Hematopoietic multipotent progenitor cell treated with erythropoietin and hydrocortisone succinate and interleukin-3 and kit ligand, for 17 days (in vitro differentiated cells): Measurements from ENCODE around the gene DDX51.

Experiments
- DNase-seq: peaks from one replicate; pipeline ENCODE4 v3.0.0-alpha.2; 2015; ENCODE audit warnings: low spot score

Gene DDX51

DNA sequence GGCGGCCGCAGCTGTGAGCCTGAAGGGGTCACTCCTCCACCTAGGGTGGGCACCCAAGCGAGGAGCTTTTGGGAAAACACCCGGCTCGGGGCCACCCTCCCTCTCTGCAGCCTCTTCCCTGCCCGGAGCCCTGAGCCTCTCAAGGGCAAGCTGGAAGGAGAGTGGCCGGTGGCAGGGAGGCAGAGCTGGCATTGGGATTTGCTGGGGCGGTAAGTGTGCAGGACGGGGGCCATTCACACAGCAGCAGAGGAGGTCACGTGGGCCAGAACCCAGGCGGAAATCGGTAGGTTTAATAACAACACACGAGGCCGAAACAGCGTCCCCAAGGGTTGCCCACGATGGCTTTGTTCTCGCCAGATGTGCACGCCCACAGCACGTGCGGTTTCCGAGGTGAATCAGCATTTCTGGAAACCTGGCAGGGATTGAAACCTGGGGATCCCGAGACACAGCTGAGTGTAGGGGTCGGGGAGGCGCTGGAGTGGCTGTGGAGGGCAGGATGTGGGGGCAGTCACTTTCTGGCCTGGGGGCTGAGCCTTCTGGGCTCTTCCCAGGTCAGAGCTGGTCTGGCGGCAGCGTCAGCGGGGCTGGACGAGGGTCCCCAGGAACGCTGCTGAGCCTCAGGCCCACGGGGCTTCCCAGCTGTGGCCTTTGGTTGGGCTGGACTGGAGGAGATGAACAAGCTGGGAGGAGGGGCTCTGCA is 23.6 kb upstream of the DDX51 start:
- no peak for DNase-seq

DNA sequence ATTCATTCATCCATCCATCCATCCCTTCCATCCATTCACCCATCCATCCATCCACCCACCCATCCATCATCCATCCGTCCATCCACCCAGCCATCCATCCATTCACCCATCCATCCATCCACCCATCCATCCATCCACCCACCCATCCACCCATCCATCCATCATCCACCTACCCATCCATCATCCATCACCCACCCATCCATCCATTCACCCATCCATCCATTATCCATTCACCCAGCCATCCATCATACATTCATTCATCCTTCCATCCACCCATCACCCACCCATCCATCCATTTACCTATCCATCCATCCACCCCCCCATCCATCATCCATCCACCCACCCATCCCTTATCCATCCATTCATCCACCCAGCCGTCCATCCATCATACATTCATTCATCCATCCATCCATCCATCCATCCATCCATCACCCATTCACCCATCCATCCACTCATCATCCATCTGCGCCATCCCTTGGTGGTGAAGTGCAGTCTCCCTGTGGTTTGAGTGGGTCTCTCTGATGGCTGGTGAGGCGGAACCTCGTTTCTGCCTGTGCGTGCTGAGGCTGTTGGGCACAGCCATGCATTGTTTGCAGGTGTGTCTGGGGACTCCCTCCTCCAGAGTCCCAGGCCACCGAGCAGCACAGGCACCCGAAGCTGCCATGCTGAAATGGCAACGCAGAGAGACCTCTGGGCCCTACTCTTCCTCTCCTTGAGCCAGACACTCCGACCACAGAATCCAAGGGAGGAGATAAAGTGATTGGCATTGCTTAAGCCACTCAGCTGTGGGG is 22.9 kb upstream of the DDX51 start:
- no peak for DNase-seq

DNA sequence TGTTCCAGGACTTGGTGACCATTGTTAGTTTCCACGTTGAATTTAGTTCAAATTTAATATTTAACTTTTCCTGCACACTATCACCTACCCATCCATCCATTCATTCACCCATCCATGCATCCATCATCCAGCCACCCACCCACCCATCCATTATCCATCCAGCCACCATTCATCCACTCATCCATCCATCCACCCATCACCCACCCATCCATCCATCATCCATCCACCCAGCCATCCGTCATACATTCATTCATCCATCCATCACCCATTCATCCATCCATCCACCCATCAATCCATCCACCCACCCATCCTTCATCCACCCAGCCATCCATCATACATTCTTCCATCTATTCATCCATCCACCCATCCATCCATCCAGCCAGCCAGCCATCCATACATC is 22.0 kb upstream of the DDX51 start:
- DNase-seq, result no peak

DNA sequence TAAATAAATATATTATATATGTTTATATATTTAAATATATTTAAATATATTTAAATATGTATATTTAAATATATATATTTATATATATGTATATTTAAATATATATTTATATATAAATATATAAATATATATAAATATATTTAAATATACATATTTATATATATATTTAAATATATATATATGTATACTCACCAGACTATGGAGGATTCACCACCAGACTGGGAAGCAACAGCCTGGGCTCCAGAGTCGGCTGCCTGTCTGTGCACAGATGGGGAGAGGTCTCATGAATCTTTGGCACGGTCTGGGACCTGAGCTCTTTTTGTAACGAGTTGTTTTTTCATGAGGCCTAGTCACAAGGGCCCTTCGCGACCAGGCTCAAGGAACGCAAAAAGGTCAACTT is 21.5 kb upstream of the DDX51 start:
- DNase-seq, result no peak

DNA sequence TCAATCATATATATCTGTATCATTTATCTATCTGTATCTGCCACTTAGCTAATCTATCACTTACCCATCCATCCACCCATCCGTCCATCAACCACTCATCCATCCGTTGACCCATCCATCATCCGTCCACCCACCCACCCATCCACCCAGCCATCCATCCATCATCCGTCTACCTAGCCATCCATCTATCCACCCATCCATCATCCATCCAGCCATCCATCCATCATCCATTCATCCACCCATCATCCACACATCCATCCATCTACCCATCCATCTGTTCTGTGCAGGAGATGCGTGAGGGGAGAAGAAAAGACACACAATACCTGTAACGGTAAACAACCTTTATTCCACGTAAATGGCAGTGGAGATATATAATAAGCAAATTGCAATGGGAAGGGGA is 20.3 kb upstream of the DDX51 start:
- no peak for DNase-seq

DNA sequence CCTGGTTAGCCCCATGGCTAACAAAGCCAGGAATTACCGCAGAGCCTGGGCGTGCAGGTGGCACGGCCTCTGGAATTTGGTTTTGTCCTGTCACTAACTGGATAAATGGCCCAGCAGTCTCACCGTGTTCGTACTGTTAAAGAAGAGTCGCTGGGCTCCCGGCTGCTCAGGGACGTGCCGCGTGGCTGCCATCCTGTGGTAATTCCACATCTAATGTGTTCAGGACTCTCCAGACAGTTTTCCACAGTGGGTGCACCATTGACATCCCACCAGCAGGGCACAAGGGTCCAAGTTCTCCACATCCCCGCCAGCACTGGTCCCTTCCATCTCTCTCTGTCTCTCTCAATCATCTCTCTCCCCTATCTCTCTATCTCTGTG is 19.8 kb upstream of the DDX51 start:
- DNase-seq, result no peak

DNA sequence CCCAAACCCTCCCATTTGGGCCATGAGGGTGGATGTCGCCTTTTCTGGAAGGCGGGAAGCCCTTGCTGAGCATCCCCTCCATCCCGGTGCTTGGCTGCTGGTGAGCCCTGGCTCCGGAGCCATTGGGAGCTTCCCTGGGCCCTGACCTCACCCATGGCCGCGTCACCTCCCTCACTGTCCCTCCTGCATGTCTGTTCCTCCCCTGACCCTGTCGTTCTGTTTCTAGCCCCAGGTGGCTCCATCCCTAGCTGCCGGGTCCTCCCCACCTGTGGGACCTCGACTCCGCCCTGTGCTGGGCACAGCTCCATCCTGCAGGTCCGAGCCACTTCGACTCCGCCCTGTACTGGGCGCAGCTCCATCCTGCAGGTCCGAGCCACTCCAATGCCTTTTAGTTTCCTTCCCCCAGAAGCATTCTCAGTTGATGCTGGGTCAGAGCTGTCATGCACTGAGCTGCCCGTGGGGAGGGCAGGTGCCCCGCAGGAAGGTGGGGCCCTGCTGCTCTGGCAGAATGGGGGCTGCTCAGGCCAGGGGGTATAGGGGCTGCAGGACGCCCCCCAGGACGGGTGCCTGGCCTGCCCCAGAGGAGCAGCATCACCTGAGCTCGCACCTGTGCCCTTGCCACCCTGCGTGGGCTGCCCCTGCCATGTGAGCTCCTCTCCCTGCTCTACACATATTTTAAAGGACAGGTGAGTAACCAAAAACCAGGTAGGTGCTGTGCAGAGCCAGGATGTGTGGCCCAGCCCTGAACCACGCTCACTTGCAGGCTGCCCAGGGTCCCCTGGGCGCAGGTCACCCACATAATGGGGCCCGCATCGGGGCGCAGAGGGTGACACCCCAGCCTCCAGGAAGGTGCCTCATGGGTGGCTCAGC is 19.2 kb upstream of the DDX51 start:
- no peak for DNase-seq

DNA sequence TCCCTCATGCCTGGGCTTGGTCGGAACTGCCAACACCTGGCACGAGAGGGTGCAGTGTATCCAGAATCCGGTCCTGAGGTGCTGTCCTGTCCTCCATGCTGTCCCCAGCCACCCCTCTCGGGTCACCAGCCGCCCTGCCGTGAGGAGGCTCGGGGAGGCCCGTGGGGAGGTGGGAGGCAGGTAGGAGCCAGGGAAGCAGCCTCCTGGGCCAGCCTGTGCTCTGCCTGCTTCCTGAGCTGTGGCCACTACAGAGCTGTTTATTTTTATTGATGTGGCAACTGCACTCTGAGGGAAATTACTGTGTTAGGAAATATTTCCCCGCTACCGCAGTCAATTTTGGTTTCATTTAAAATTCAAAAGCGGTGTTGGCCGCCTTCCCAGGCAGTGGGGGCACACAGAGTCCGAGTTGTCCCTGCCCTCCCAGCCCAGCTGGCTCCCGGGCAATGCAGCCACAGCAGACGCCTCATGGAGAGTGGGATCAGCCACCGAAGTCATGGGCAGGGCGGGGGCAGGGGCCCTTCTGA is 18.5 kb upstream of the DDX51 start:
- no peak for DNase-seq

DNA sequence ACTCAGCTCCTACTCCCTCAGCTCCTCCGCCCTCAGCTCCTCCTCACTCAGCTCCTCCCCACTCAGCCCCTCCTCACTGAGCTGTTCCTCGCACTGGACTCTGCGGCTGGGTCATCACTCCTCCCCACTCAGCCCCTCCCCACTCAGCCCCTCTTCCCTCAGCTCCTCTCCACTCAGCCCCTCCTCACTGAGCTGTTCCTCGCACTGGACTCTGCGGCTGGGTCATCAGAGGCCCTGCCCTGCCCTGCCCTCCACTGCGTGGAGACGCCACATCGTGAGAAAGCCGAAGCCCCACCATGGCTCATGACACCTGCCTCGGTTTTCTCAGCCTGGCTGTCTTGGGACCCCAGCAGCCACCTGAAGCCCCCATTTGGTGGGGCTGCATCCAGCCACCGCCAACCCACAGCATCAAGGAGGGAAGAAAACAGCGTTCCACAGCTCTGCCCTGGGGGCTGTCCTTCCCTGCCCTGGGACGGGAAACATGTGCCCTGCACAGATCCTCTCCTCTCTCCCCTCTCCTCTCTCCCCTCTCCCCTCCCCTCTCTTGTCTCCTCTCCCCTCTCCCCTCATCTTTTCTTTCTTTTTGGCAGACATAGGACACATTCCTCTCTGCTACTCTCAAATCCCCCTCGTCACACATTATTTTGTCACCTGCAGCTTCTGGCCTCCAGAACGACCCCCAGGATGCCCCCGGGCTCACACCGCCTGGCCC is 17.8 kb upstream of the DDX51 start:
- DNase-seq, result no peak

DNA sequence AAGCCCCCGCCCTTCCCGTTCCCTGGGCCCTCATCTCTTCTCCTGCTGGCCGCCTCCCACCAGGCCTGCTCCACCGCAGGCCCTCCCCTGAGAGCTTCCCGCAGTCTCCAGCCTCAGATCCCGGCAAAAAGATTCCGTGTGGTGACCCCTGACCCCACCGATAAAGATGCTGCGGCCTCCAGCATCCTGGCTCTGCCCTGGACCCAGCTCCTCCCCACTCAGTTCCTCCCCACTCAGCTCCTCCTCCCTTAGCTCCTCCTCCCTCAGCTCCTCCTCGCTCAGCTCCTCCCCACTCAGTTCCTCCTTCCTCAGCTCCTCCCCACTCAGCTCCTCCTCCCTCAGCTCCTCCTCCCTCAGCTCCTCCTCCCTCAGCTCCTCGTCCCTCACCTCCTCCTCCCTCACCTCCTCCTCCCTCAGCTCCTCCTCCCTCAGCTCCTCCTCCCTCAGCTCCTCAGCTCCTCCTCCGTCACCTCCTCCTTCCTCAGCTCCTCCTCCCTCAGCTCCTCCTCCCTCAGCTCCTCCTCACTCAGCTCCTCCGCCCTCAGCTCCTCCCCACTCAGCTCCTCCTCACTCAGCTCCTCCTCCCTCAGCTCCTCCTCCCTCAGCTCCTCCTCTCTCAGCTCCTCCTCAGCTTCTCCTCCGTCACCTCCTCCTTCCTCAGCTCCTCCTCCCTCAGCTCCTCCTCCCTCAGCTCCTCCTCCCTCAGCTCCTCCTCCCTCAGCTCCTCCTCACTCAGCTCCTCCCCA is 17.1 kb upstream of the DDX51 start:
- no peak for DNase-seq

DNA sequence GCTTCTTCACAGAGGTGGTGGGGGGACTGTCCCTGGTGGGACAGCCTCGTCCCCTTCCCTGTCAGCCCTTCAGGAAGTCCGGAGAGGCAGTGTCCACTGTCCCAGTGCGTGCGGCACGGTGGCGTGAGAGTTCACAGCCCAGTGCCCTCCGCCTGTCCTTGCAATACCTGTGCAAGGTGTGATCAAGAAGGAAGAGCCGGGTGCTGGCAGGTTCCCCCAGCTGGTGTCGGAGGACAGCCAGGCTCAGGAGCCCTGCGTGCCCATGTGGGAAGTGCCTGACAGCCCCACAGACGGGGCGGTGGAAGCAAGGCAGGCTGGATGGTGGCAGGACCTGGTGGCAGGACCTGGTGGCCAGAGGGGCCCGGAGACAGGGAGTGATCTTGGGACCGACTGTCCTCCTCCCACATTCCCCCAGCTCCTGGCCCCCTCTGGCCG is 16.5 kb upstream of the DDX51 start:
- no peak for DNase-seq

DNA sequence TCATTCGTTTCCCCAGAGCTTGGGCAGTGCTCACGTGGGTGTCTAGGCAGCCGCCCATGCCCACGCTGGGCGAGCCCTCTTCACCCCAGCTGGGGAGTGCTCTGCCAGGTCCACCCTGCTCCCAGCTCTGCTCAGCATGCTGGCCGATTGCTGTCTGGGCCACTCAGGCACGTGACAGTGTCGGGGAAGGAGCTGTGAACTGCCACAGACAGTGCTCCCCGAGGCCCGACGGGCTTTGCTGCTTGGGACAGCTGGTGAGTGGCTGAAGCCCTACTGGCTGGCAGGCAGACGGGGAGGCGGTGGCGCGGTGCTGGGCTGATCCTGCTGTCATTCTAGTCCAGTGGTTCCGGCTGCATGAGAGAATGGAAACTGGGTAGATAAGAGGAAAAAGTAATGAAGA is 15.9 kb upstream of the DDX51 start:
- DNase-seq, result no peak

DNA sequence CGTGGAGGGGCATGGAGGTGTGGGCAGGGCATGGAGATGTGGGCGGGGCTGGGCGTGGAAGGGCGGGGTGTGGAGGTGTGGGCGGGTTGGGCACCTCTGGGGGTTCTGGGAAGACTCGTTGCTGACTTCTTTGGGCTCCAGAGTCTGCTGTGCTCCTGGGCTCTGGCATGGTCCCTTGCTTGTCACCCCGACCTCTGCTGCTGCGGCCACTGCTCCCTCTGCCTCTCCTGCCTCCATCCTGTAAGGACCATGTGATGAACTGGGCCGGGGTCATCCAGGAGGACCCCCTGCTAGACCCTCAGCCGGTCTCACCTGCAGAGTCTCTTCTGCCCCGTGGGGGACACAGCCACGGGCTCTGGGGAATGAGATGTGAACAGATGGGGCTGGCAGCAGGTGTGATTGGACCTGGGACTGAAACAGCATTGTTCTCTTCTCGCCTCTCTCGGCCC is 15.5 kb upstream of the DDX51 start:
- no peak for DNase-seq

DNA sequence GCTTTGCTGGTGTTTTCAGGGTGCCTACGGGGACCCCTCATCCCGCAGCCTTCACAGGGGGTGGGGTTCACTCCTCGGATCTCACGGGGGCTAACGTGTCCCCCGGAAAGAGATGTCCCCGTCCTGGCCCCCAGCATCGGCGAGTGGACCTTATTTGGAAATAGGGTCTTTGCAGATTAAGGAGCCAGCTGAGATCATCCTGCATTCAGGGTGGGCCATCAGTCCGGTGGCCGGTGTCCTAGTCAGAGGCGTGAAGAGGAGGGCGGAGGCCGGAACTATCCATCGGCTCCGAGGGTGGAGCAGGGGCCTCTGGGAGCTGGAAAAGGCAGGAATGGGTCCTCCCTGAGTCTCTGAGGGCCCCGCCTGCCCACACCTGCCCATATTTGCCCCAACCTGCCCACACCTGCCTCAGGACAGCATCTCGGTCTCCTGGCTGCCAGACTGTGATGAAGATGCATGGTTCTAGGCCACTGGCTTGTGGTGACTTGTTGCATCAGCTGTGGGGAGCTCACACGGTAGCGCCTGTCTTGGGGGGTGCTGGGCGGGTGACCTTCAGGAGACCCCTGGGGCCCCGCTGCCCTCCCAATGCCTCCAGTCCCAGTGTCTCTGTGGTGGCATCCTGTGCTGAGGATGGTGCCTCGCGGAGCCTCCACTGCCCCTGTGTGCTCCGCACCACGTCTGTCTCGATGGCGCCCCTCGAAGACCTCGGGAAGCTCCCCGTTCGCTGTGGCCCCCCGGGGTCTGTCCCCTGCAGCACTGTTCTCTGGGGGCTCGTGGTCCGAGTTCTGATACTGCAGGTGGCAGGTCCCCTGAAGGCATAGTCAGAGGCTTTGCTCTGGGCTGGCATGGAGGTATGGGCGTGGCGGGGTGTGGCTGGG is 14.8 kb upstream of the DDX51 start:
- no peak for DNase-seq

DNA sequence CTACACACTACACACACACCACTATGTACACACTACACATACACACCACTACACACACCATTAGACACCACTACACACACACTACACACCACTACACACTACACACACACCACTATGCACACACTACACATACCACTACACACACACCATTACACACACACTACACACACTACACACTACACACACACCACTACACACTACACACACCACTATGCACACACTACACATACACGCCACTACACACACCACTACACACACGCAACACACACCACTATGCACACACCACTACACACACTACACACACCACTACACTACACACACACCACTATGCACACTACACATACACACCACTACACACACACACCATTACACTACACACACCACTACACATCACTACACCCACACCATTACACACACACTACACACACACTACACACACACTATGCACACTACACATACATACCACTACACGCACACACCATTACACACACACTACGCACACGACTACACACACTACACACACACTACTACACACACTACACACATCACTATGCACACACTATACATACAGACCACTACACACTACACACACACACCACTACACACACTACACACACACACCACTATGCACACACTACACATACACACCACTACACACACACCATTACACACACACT is 13.8 kb upstream of the DDX51 start:
- no peak for DNase-seq

DNA sequence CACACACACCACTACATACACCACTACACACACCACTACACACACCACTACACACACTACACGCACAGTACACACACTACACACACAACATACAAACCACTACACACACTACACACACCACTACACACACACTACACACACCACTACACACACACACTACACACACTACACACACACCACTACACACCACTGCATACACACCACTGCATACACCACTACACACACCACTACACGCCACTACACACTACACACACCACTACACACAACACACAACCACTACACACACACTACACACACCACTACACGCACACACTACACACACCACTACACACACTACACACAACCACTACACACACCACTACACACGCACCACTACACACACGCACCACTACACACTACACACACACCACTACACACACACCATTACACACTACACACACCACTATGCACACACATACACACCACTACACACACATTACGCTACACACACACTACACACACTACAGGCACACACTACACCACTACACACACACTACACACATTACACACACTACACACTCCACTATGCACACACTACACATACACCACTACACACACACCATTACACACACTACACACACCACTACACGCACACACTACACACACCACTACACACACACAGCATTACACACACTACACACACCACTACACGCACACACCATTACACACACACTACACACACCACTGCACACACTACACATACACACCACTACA is 12.6 kb upstream of the DDX51 start:
- no peak for DNase-seq

DNA sequence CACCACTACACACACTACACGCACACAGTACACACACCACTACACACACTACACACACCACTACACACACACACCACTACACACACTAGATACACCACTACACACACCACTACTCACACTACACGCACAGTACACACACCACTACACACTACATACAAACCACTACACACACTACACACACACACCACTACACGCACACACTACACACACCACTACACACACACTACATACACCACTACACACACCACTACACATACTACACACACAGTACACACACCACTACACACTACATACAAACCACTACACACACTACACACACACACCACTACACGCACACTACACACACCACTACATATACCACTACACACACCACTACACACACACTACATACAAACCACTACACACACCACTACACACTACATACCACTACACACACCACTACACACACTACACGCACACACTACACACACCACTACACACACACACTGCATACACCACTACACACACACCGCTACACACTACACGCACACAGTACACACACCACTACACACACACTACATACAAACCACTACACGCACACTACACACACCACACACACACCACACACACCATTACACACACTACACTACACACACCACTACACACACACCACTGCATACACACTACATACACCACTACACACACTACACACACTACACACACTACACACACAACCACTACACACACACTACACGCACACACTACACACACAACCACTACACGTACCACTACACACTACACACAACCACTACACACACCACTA is 11.9 kb upstream of the DDX51 start:
- no peak for DNase-seq
